Measurements from ENCODE around the gene NONO.
A peak's percentile ranks its signal among the peaks of the same experiment; 100 is the strongest.
"Not testable (repeated sequence)": the region's sequence is repeated elsewhere in the genome, so short reads cannot be mapped to it uniquely, and the experiment has no call there.

NONO gene

DNA sequence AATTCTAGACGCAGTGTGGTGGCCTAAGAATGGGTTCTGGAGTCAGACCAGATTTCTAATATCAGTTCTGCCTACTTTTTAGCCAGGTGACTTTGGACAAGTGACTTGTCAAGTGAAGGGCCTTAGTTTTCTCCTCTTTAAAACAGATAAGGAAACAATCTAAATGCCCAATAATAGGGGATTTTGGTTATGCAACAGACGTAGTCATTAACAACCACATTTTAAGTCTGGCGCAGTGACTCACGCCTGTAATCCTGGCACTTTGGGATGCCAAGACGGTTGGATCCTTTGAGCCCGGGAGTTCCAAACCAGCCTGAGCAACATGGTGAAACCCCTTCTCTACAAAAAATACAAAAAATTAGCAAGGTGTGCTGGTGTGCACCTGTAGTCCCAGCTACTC, 27.4 kb upstream of the NONO start:
- no peak overlapping the region; the same call in 1 of the 2 replicates for H3K27ac ChIP-seq
- no peak for TF ChIP-seq ZFX (IDR thresholded peaks at IDR 0.05; ENCODE audit: borderline replicate concordance)
- TF ChIP-seq, protein P1, sequence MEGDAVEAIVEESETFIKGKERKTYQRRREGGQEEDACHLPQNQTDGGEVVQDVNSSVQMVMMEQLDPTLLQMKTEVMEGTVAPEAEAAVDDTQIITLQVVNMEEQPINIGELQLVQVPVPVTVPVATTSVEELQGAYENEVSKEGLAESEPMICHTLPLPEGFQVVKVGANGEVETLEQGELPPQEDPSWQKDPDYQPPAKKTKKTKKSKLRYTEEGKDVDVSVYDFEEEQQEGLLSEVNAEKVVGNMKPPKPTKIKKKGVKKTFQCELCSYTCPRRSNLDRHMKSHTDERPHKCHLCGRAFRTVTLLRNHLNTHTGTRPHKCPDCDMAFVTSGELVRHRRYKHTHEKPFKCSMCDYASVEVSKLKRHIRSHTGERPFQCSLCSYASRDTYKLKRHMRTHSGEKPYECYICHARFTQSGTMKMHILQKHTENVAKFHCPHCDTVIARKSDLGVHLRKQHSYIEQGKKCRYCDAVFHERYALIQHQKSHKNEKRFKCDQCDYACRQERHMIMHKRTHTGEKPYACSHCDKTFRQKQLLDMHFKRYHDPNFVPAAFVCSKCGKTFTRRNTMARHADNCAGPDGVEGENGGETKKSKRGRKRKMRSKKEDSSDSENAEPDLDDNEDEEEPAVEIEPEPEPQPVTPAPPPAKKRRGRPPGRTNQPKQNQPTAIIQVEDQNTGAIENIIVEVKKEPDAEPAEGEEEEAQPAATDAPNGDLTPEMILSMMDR (IDR thresholded peaks at IDR 0.05) = no peak

DNA sequence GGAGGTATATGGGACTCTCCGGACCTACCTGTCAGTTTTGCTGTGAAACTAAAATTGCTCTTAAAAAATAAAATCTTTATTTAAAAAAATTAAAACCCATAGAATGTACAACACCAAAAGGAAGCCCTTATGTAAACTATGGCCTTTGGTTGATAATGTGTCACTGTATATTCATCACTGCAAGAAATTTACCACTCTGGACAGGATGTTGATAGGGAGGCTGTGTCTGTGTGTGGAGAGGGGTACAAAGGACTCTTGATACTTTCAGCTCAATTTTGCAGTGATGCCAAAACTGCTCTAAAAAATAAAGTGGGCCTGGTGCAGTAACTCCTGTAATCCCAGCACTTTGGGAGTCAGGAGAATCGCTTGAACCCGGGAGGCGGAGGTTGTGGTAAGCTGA, 26.6 kb upstream of the NONO start:
- TF ChIP-seq, protein P1 (IDR thresholded peaks at IDR 0.05) = no peak
- TF ChIP-seq ZFX (IDR thresholded peaks at IDR 0.05; ENCODE audit: borderline replicate concordance) = no peak
- no peak overlapping the region for H3K27ac ChIP-seq

DNA sequence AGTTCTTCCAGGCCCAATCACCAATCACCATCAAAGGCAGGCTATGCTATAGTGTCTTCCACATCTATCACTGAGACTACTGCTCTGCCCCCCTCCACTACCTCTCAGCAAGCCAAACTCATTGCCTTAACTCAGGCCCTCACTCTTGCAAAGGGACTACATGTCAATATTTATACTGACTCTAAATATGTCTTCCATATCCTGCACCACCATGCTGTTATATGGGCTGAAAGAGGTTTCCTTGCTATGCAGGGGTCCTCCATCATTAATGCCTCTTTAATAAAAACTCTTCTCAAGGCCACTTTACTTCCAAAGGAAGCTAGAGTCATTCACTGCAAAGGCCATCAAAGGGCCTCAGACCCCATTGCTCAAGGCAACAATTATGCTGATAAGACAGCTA, 14.8 kb upstream of the NONO start:
- H3K27ac ChIP-seq = not testable (repeated sequence)

DNA sequence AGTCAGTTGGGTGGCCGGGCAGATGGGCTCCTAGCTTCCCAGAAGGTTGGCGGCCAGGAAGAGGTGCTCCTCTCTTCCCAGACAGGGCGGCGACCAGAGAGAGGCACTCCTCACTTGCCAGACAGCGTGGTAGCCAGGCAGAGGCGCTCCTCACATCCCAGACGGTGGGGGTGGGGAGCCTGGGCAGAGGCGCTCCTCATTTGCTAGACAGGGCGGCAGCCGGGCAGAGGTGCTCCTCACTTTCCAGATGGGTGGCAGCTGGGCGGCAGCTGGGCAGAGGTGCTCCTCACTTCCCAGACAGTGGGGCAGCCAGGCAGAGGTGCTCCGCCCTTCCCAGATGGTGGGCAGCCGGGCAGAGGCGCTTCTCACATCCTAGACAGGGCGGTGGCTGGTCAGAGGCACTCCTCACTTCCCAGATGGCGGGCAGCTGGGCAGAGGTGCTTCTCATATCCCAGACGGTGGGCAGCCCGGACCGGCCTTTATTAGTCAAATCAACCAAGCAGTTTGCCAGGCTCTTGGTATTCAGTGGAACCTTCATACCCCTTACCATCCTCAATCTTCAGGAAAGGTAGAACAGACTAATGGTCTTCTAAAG, 13.5 kb upstream of the NONO start:
- TF ChIP-seq, protein P1 (IDR thresholded peaks at IDR 0.05) = no peak
- no peak for TF ChIP-seq ZFX (IDR thresholded peaks at IDR 0.05; ENCODE audit: borderline replicate concordance)
- H3K27ac ChIP-seq = no peak overlapping the region

DNA sequence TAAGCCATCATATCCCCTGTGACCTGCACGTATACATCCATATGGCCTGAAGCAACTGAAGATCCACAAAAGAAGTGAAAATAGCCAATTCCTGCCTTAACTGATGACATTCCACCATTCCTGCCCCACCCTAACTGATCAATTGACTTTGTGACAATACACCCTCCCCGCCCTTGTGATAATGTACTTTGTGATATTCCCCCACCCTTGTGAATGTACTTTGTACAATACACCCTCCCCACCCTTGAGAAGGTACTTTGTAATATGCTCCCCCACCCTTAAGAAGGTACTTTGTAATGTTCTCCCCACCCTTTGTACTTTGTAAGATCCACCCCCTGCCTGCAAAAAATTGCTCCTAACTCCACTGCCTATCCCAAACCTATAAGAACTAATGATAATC, 11.1 kb upstream of the NONO start:
- H3K27ac ChIP-seq = not testable (repeated sequence)

DNA sequence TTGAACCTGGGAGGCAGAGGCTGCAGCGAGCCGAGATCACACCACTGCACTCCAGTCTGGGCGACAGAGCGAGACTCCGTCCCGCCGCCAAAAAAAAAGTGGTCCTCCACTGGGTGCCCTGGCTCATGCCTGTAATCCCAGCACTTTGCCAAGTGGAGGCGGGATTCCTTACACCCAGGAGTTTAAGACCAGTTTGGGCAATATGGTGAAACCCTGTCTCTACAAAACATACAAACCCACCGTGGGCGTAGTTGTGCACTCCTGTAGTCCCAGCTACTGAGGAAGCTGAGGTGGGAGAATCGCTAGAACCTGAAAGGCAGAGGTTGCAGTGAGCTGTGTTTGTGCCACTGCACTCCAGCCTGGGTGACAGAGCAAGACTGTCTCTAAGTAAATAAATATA, 2.1 kb upstream of the NONO start:
- H3K27ac ChIP-seq = not testable (repeated sequence)

DNA sequence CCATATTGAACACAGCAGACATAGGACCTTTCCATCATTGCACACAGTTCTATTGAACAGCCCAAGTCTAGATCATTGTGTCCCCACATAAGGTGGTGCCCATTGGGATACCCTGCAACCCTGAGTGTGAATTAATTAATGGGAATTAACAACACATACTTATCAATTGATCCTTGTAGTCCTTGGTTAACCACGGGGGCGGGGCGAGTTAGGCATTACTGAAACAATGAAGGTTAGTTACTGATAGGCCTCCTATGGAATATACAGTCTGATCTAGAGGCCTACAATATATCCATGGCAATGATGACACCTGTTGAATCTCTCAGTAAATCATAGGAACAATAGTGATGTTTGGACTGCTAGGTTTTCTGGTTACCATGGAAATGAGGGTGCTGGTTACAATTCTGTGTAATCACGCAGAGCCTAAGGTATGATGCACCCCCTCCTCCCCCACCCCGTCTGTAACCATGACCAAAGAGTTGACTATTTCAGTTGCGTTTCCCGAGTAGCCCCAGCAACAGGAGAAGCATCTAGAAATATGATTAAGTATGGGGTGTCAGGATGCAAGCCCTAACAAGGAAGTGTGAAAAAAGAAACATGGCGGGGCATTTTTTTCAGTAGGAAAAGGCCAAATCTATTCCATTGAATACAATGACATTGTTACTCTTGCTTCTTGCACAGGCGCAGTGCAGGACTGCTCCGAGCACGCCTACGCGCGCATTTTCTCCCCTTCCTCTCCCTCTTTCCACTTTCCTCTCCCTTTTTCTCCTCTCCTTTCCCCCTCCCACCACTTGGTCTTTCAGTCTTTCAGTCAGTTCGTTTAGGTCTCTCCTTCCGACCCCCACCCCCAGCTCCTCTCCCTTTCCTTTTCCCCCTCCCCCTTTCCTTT, 677 bp upstream of the NONO start:
- no peak for TF ChIP-seq ZFX (IDR thresholded peaks at IDR 0.05; ENCODE audit: borderline replicate concordance)
- TF ChIP-seq, protein P1 (IDR thresholded peaks at IDR 0.05) = no peak
- H3K27ac ChIP-seq = peak overlapping the region; percentile 84

DNA sequence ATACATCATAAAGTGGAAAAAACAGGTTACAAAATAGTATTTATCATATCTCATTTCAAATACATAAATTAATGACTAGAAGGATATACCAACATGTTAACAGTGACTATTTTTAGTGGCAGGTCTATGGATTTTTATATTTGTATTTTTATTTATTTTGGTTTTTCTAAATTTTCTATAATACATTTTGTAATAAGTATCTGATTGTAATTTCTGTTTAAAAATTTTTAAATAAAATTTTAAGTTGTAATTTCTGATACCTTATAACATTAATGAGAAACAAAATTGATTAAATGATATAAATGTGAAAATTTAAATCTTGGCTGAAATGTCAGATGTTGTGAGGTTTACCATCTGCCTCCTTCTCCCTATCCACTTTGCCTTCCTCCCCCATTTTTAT, 2.5 kb downstream of the NONO start:
- H3K27ac ChIP-seq = no peak overlapping the region
- no peak for TF ChIP-seq ZFX (IDR thresholded peaks at IDR 0.05; ENCODE audit: borderline replicate concordance)
- TF ChIP-seq, protein P1 (IDR thresholded peaks at IDR 0.05) = no peak

DNA sequence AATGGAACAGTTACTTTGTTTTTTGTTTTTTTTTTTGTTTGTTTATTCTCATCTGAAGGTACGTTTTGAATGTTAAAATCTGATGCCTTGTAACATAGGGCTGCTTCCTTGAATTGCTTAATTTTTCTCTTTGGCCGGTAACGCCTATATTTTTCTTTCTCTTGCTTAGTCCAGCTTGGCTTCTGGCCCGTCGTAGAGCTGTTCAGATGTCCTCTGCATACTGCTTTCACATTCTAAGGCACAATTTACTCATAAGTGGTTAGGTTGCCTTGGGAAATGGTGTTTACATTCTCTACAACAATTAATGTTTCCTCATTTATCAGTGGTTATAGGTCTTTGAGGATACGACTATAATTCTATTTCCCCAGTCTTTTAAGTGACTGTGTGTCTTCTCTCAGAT, 7.9 kb downstream of the NONO start:
- no peak for TF ChIP-seq ZFX (IDR thresholded peaks at IDR 0.05; ENCODE audit: borderline replicate concordance)
- TF ChIP-seq, protein P1 (IDR thresholded peaks at IDR 0.05) = no peak
- H3K27ac ChIP-seq = no peak overlapping the region

Data from 22Rv1 (cell line).